ENCODE data around the gene KRT1. TPM values are rescaled to one million over a fixed set of nuclear protein-coding genes. Genes with fewer than 3 reads are reported as not detected.

The KRT1 gene
- total and polyA plus RNA-seq, 5 donors: not detected

GRCh38 chr12:52681526-52682380 is 1.5 kb upstream of the KRT1 start:
- no peak overlapping the region for H3K4me3 ChIP-seq (ENCODE audit: low read length)
- ATAC-seq: no peak
- 63% methylated on average over 12 of the region's 12 CpGs for WGBS
- DNase-seq: no peak
- H3K27me3 ChIP-seq (ENCODE audit: control insufficient read depth, insufficient read depth): no peaks in the 10 kb centered on the region
- no peaks in the 10 kb centered on the region for H3K9me3 ChIP-seq (ENCODE audit: control insufficient read depth, low read length)
- H3K4me1 ChIP-seq (ENCODE audit: control insufficient read depth, insufficient read depth, low read length): no peaks in the 10 kb centered on the region
- intact Hi-C loops (cut with DNase I): no loop called here
- no peak overlapping the region for H3K27ac ChIP-seq (ENCODE audit: low read length)

DNA sequence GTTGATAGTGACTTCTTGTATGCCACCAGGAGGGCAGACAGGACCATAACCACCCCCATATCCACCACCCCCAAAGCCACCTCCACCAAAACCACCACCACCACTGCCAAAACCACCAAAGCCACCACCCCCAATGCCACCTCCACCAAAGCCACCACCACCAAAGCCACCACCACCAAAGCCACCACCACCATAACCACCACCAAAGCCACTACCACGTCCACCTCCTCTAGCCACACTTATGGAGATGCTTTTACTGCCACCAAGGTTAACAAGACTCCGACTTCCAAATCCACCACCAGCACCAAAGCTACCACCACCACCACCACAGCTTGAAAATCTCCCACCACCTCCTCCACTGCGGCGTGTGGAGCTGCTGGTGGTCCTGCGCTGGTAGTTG is 332 bp downstream of the KRT1 start:
- intact Hi-C loops (cut with DNase I): no loop called here
- no peak overlapping the region for H3K4me3 ChIP-seq (ENCODE audit: low read length)
- no peaks in the 10 kb centered on the region for H3K27me3 ChIP-seq (ENCODE audit: control insufficient read depth, insufficient read depth)
- DNase-seq (no peak), ATAC-seq (no peak)
- 89% methylated on average over 5 of the region's 5 CpGs for WGBS
- no peaks in the 10 kb centered on the region for H3K9me3 ChIP-seq (ENCODE audit: control insufficient read depth, low read length)
- no peaks in the 10 kb centered on the region for H3K4me1 ChIP-seq (ENCODE audit: control insufficient read depth, insufficient read depth, low read length)
- H3K27ac ChIP-seq (ENCODE audit: low read length): no peak overlapping the region

DNA sequence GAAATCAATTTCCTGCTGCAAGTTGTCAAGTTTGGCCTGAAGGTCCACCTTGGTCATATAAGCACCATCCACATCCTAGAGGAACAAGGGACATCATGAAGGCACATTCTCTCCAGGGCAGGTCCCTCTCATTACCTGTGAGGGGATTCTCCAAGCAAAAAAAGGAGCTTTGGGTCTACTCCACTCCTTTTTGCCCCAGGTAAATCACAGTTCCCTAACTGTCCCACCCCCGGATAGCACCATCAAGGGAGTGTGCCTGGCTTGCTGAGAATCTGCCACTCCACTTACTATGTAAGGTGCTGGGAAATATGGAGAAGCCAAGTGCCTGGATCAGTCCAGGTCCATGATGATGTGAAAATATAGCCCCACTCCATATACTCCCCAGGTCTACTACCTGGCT is 2.5 kb downstream of the KRT1 start:
- H3K27ac ChIP-seq (ENCODE audit: low read length): no peak overlapping the region
- DNase-seq (no peak), ATAC-seq (no peak)
- no peaks in the 10 kb centered on the region for H3K27me3 ChIP-seq (ENCODE audit: control insufficient read depth, insufficient read depth)
- no peak overlapping the region for H3K4me3 ChIP-seq (ENCODE audit: low read length)
- no peaks in the 10 kb centered on the region for H3K9me3 ChIP-seq (ENCODE audit: control insufficient read depth, low read length)
- H3K4me1 ChIP-seq (ENCODE audit: control insufficient read depth, insufficient read depth, low read length): no peaks in the 10 kb centered on the region
- intact Hi-C loops (cut with DNase I): no loop called here
- WGBS: 76% methylated on average over 1 of the region's 1 CpG

- intact Hi-C loops (cut with DNase I): no loop called here
- H3K4me3 ChIP-seq (ENCODE audit: low read length): no peak overlapping the region
- no peaks in the 10 kb centered on the region for H3K4me1 ChIP-seq (ENCODE audit: control insufficient read depth, insufficient read depth, low read length)
- H3K27me3 ChIP-seq (ENCODE audit: control insufficient read depth, insufficient read depth): no peaks in the 10 kb centered on the region
- no peak overlapping the region for H3K27ac ChIP-seq (ENCODE audit: low read length)
- H3K9me3 ChIP-seq (ENCODE audit: control insufficient read depth, low read length): no peaks in the 10 kb centered on the region
- DNase-seq: no peak
- ATAC-seq: no peak
- WGBS: 88% methylated on average over 5 of the region's 5 CpGs
Measured at GRCh38 chr12:52677126-52677525, 3.1 kb downstream of the KRT1 start.

DNA sequence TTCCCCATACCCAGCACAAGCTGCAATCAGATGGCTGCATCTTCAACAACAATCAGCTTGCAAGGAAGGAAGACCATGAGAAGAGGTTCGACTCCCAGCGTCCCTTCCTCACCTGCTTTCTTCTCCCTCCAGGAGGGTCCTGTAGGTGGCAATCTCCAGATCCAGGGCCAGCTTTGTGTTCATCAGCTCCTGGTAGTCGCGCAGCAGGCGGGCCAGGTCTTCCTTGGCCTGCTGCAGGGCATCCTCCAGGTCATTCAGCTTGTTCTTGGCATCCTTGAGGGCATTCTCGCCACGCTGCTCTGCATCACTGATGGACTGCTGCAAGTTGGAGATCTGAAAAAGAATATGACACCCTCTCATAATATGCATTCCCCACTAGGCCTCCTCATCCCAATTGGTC is 4.0 kb downstream of the KRT1 start:
- no peak for ATAC-seq
- no peaks in the 10 kb centered on the region for H3K27me3 ChIP-seq (ENCODE audit: control insufficient read depth, insufficient read depth)

GRCh38 chr12:52675301-52675701 is 4.9 kb downstream of the KRT1 start:
- Histone ChIP-seq H3K27ac (ENCODE audit: low read length) (no peak overlapping the region), H3K9me3 (ENCODE audit: control insufficient read depth, low read length) (no peaks in the 10 kb centered on the region), H3K4me1 (ENCODE audit: control insufficient read depth, insufficient read depth, low read length) (no peaks in the 10 kb centered on the region), H3K27me3 (ENCODE audit: control insufficient read depth, insufficient read depth) (peaks cover 2% of the 10 kb centered on the region), H3K4me3 (ENCODE audit: low read length) (no peak overlapping the region)
- WGBS: 91% methylated on average over 28 of the region's 28 CpGs
- ATAC-seq (no peak), DNase-seq (no peak)
- intact Hi-C loops (cut with DNase I): no loop called here

More for the DNA sequence above, 4.0 kb downstream of the KRT1 start:
- no peak for DNase-seq
- intact Hi-C loops (cut with DNase I): no loop called here
- Histone ChIP-seq H3K4me1 (ENCODE audit: control insufficient read depth, insufficient read depth, low read length) (no peaks in the 10 kb centered on the region), H3K9me3 (ENCODE audit: control insufficient read depth, low read length) (no peaks in the 10 kb centered on the region), H3K27ac (ENCODE audit: low read length) (no peak overlapping the region), H3K4me3 (ENCODE audit: low read length) (no peak overlapping the region)
- WGBS: 91% methylated on average over 7 of the region's 7 CpGs

- ATAC-seq (no peak), DNase-seq (no peak)
- 93% methylated on average over 4 of the region's 4 CpGs for whole genome bisulfite sequencing
- intact Hi-C loops (cut with DNase I): no loop called here
- Histone ChIP-seq H3K4me3 (ENCODE audit: low read length) (no peak overlapping the region), H3K27ac (ENCODE audit: low read length) (no peak overlapping the region), H3K4me1 (ENCODE audit: control insufficient read depth, insufficient read depth, low read length) (no peaks in the 10 kb centered on the region), H3K9me3 (ENCODE audit: control insufficient read depth, low read length) (no peaks in the 10 kb centered on the region), H3K27me3 (ENCODE audit: control insufficient read depth, insufficient read depth) (peaks cover 4% of the 10 kb centered on the region)
Measured at GRCh38 chr12:52674433-52674775, 5.8 kb downstream of the KRT1 start.

GRCh38 chr12:52673713-52674432 is 6.3 kb downstream of the KRT1 start:
- DNase-seq (no peak), ATAC-seq (no peak)
- no peaks in the 10 kb centered on the region for H3K4me1 ChIP-seq (ENCODE audit: control insufficient read depth, insufficient read depth, low read length)
- intact Hi-C loops (cut with DNase I): no loop called here
- peaks cover 4% of the 10 kb centered on the region for H3K27me3 ChIP-seq (ENCODE audit: control insufficient read depth, insufficient read depth)
- no peaks in the 10 kb centered on the region for H3K9me3 ChIP-seq (ENCODE audit: control insufficient read depth, low read length)
- H3K4me3 ChIP-seq (ENCODE audit: low read length): no peak overlapping the region
- no peak overlapping the region for H3K27ac ChIP-seq (ENCODE audit: low read length)
- WGBS: 72% methylated on average over 3 of the region's 3 CpGs

DNA sequence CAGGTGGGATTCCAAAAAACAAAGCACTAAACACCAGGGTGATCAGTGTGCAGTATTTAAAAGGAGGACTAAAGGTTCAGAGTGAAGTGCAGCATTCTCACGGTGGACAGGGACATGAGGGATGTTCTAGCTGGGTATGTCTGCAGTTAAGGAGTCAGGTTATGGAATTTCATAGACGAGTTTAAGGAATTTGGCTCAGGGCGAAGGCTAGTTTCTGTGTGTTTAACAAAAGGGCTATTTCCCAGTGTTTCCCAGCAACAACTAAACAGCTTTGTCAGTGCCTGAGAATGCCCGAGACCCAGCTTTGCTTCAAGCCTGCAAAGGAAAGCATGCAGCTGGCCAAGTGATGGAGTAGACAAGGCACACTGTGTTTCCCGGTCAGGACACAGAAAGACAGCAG is 7.0 kb downstream of the KRT1 start:
- Histone ChIP-seq H3K4me3 (ENCODE audit: low read length) (no peak overlapping the region), H3K9me3 (ENCODE audit: control insufficient read depth, low read length) (no peaks in the 10 kb centered on the region), H3K27ac (ENCODE audit: low read length) (no peak overlapping the region), H3K27me3 (ENCODE audit: control insufficient read depth, insufficient read depth) (peaks cover 4% of the 10 kb centered on the region), H3K4me1 (ENCODE audit: control insufficient read depth, insufficient read depth, low read length) (no peaks in the 10 kb centered on the region)
- ATAC-seq: no peak
- 61% methylated on average over 5 of the region's 5 CpGs for WGBS
- intact Hi-C loops (cut with DNase I): no loop called here
- DNase-seq: no peak

DNA sequence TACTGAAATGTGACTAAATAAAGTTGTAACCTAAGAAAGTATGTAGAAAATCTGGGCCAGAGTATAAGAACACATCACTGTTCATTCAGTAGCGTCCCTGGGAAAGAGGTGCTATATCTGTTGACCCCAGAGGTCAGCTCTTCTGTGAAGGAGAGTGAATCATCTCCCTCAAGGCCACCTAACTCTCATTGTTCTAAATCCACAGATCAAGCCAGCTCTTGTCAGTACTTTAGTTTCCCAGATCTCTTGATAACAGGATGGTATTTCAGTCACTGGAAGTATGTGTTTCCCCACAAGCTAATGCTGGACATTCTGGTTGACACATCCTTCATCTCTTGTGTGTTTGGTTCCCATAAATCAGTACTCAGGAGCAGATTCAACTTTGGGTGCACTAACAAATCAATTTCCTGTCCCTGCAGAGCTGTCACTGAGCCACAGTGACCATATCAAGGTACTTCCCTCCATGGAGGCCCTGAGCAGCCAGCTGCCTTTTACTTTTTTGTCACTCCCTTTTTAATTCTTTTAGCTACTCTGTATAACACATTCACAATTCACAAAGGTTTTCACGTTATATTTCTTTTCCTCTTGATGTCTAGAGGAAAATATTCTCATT is 7.8 kb downstream of the KRT1 start:
- H3K4me3 ChIP-seq (ENCODE audit: low read length): no peak overlapping the region
- no peak for ATAC-seq
- intact Hi-C loops (cut with DNase I): no loop called here
- no peak for DNase-seq
- WGBS: 54% methylated on average over 2 of the region's 2 CpGs
- no peak overlapping the region for H3K27ac ChIP-seq (ENCODE audit: low read length)
- no peaks in the 10 kb centered on the region for H3K4me1 ChIP-seq (ENCODE audit: control insufficient read depth, insufficient read depth, low read length)
- no peaks in the 10 kb centered on the region for H3K9me3 ChIP-seq (ENCODE audit: control insufficient read depth, low read length)
- H3K27me3 ChIP-seq (ENCODE audit: control insufficient read depth, insufficient read depth): peaks cover 4% of the 10 kb centered on the region

DNA sequence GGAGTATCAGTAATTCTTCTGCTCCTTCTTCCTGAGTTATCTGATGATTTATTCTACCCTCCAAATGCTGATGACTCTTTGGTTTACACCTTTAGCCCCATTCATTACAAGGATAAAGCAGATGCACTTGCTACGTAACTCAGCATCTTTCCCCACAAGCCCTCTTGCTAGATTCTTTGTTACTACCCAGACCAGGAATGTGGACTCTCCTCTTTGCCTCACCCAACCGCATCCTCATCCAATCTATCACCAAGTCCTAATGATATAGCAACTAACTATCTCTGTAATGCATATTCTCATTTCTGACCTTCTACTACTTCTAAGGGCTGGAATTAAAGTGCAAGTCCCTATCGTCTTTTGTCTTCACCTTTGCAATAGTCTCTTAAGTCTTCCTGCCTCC is 9.2 kb downstream of the KRT1 start:
- ATAC-seq: no peak

More for the DNA sequence above, 9.2 kb downstream of the KRT1 start:
- no peaks in the 10 kb centered on the region for H3K4me1 ChIP-seq (ENCODE audit: control insufficient read depth, insufficient read depth, low read length)
- DNase-seq: no peak
- no peaks in the 10 kb centered on the region for H3K9me3 ChIP-seq (ENCODE audit: control insufficient read depth, low read length)
- intact Hi-C loops (cut with DNase I): no loop called here
- H3K27me3 ChIP-seq (ENCODE audit: control insufficient read depth, insufficient read depth): peaks cover 4% of the 10 kb centered on the region
- 86% methylated on average over 3 of the region's 3 CpGs for WGBS
- no peak overlapping the region for H3K27ac ChIP-seq (ENCODE audit: low read length)
- no peak overlapping the region for H3K4me3 ChIP-seq (ENCODE audit: low read length)

Data from right cardiac atrium (tissue), 5 donors.